AG04450 (cell line): ENCODE results near the gene SLC4A4. TPM values are rescaled to one million over a fixed set of nuclear protein-coding genes. Genes with fewer than 3 reads are reported as not detected.
A peak's percentile ranks its signal among the peaks of the same experiment; 100 is the strongest.

Experiments
- CTCF ChIA-PET: fragments of 300-600, 350-600 bp; formaldehyde crosslinking; extraction: SDS; loops from one replicate; lab custom pipeline; 2022; ENCODE audit warnings: antibody characterized with exemption, inconsistent platforms; lab: Charles Lee
- POLR2A ChIA-PET: fragments of 350-600 bp; formaldehyde crosslinking; extraction: SDS; loops from one replicate; lab custom pipeline; 2021; ENCODE audit warnings: antibody characterized with exemption, inconsistent platforms; lab: Yijun Ruan, JAX
- DNase-seq: peaks from one replicate; pipeline ENCODE4 v3.0.0-alpha.2; 2011; ENCODE audit warnings: low read depth, low spot score
- H3K27ac ChIP-seq: one replicate; pipeline ENCODE4 v1.5.1; 2012; ENCODE audit warnings: low read depth, low read length, control low read depth
- H3K27me3 ChIP-seq: one replicate; pipeline ENCODE4 v1.6.0; 2012; ENCODE audit warnings: low read length; ENCODE audit not compliant: control insufficient read depth, insufficient read depth
- H3K4me3 ChIP-seq: 2 replicates; pipeline ENCODE4 v1.5.1; 2011; ENCODE audit warnings: mild to moderate bottlenecking, low read depth, low read length, control low read depth
- H3K9me3 ChIP-seq: 2 replicates; pipeline ENCODE4 v1.5.1; 2012; ENCODE audit warnings: low read length; ENCODE audit not compliant: control insufficient read depth, insufficient read depth
- polyA plus RNA-seq: library from polyadenylated mRNA; depleted of rRNA; stranded (reverse); fragments of >200 nt; gene quantifications from 2 replicates; pipeline ENCODE4 v1.2.3, GENCODE V29; 2011
- TF ChIP-seq, protein P1 (sequence below): IDR thresholded peaks from 2 replicates; pipeline ENCODE4 v1.5.1; 2011; ENCODE audit warnings: low read depth, low read length, control low read depth, inconsistent platforms

Gene SLC4A4
- polyA plus RNA-seq, 1 experiment = 17.5 TPM

DNA sequence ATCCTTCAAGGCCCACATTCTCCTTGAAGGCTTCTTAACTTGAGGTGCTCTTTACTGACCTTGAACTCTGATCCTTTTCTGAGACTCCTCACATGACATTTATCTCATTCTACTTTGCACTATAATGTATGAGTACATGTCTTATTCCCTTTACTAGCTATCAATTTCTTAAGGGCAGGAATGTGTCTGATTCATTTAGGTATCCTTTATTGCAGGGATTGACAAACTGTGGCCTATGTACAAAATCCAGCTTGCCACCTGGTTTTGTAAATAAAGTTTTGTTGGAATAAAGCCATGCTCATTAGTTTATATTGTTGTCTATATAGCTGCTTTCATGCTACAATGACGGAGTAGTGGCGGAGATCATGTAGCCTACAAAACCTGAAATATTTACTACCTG is 36.7 kb downstream of the SLC4A4 start:
- Histone ChIP-seq H3K27ac (no peak overlapping the region), H3K27me3 (no peaks in the 10 kb centered on the region), H3K4me3 (no peak overlapping the region), H3K9me3 (no peaks in the 10 kb centered on the region)
- TF ChIP-seq, protein P1, sequence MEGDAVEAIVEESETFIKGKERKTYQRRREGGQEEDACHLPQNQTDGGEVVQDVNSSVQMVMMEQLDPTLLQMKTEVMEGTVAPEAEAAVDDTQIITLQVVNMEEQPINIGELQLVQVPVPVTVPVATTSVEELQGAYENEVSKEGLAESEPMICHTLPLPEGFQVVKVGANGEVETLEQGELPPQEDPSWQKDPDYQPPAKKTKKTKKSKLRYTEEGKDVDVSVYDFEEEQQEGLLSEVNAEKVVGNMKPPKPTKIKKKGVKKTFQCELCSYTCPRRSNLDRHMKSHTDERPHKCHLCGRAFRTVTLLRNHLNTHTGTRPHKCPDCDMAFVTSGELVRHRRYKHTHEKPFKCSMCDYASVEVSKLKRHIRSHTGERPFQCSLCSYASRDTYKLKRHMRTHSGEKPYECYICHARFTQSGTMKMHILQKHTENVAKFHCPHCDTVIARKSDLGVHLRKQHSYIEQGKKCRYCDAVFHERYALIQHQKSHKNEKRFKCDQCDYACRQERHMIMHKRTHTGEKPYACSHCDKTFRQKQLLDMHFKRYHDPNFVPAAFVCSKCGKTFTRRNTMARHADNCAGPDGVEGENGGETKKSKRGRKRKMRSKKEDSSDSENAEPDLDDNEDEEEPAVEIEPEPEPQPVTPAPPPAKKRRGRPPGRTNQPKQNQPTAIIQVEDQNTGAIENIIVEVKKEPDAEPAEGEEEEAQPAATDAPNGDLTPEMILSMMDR = no peak
- ChIA-PET CTCF (no interaction called here), POLR2A (no interaction called here)
- no peak for DNase-seq

GRCh38 chr4:71377561-71377960 is 38.7 kb downstream of the SLC4A4 start:
- H3K27ac ChIP-seq = no peak overlapping the region
- DNase-seq = peak; percentile 74
- H3K9me3 ChIP-seq = no peaks in the 10 kb centered on the region
- CTCF ChIA-PET = interaction anchor here (1.4 kb wide), 1 partner anchor 193 kb away, joined by 4 read pairs; no protein-coding TSS in a partner anchor
- POLR2A ChIA-PET = no interaction called here
- TF ChIP-seq, protein P1 = no peak
- H3K27me3 ChIP-seq = no peaks in the 10 kb centered on the region
- no peak overlapping the region for H3K4me3 ChIP-seq

- CTCF ChIA-PET = interaction anchor here (1.2 kb wide), 1 partner anchor 194 kb away, joined by 4 read pairs; no protein-coding TSS in a partner anchor
- POLR2A ChIA-PET = no interaction called here
- H3K27ac ChIP-seq = no peak overlapping the region
- H3K4me3 ChIP-seq = no peak overlapping the region
- no peak for DNase-seq
- H3K27me3 ChIP-seq = no peaks in the 10 kb centered on the region
- no peaks in the 10 kb centered on the region for H3K9me3 ChIP-seq
- TF ChIP-seq, protein P1 = no peak
Measured at GRCh38 chr4:71379126-71379525, 40.3 kb downstream of the SLC4A4 start.

GRCh38 chr4:71380788-71381187 is 42.0 kb downstream of the SLC4A4 start:
- TF ChIP-seq, protein P1 = no peak
- no peaks in the 10 kb centered on the region for H3K27me3 ChIP-seq
- ChIA-PET POLR2A (no interaction called here), CTCF (interaction anchor here (1.0 to 1.7 kb wide), 3 partner anchors 24 to 196 kb away, joined by 3 to 4 read pairs (median 4); no protein-coding TSS in a partner anchor)
- H3K4me3 ChIP-seq = no peak overlapping the region
- peak; percentile 13 for DNase-seq
- no peaks in the 10 kb centered on the region for H3K9me3 ChIP-seq
- H3K27ac ChIP-seq = no peak overlapping the region

- ChIA-PET POLR2A (interaction anchor here (0.6 to 0.9 kb wide), 2 partner anchors 25 to 132 kb away, joined by 3 to 5 read pairs; no protein-coding TSS in a partner anchor), CTCF (interaction anchor here (0.5 to 1.7 kb wide), 5 partner anchors 71 to 372 kb away, joined by 3 to 10 read pairs (median 4); no protein-coding TSS in a partner anchor)
- Histone ChIP-seq H3K9me3 (no peaks in the 10 kb centered on the region), H3K27ac (no peak overlapping the region), H3K27me3 (no peaks in the 10 kb centered on the region), H3K4me3 (no peak overlapping the region)
- TF ChIP-seq, protein P1 = no peak
- DNase-seq = no peak
Measured at GRCh38 chr4:71382125-71382899, 43.5 kb downstream of the SLC4A4 start.
